ENCODE data around the gene SIRPB2.
"Not testable (repeated sequence)": the region's sequence is repeated elsewhere in the genome, so short reads cannot be mapped to it uniquely, and the experiment has no call there.

Gene SIRPB2

DNA sequence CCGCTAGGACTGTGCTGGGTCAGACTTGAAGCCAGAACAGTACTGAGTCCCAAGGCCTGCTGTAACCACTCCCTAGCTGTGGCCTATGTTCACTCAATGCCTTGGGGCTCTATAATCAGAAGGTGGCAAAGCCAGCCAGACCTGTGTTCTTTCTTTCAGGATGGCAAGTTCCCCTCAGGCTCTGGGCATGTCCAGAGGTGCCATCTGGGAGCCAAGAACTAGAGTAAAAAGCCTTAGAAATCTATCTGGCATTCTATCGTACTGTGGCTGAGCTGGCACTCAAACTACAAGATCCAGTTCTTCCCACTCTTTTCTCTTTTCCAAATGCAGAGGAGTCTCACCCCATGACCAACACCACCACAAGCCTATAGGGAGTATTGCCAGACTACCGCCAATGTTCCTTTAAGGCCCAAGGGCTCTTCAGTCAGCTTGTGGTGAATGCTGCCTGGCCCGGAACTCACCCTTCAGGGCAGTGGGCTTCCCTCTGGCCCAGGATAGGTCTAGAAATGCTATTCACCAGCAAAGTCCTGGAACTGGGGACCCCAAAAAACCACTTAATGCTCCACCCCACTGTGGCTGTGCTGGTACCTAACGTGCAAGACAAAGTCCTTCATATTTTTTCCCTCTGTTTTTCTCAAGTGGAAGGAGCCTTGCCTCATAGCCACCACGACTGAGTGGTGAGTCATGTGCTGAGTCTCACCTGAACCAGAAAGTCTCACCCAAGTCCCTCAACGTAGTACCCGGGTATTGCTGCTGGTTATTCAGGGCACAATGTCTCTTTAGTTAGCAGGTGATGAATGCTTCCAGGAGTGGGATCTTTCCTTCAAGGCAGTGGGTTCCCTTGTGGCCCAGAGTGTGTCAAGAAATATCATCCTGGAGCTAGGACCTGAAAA lies 8.6 kb upstream of the SIRPB2 start:
- Histone ChIP-seq H3K9me3 (ENCODE audit: control insufficient read depth, low read length) (peaks cover 4% of the 10 kb centered on the region), H3K4me3 (ENCODE audit: low read length) (no peak overlapping the region), H3K36me3 (ENCODE audit: control insufficient read depth, insufficient read depth, low read length, severe bottlenecking) (no peaks in the 10 kb centered on the region), H3K9ac (ENCODE audit: low read length) (no peak overlapping the region), H3K27me3 (replicated peaks; ENCODE audit: control insufficient read depth, insufficient read depth, low read length) (peaks cover 19% of the 10 kb centered on the region), H3K4me1 (ENCODE audit: control insufficient read depth, insufficient read depth, low read length) (no peaks in the 10 kb centered on the region)
- DNase-seq (ENCODE audit: low read depth) = no peak

DNA sequence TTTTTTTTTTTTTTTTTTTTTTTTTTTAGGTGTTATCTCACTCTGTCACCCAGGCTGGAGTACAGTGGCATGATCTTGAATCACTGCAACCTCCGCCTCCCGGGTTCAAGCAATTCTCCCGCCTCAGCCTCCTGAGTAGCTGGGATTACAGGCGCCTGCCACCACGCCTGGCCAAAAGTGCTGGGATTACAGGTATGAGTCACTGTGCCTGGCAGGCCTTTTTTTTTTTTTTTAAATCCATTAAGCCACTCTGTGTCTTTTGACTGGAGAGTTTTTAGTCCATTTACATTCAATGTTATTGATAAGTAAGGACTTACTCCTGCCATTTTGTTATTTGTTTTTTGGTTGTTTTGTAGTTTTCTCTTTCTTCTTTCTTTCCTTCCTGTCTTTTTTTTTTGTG lies 6.2 kb upstream of the SIRPB2 start:
- not testable (repeated sequence) for H3K4me3 ChIP-seq (ENCODE audit: low read length); H3K9ac ChIP-seq (ENCODE audit: low read length); H3K36me3 ChIP-seq (ENCODE audit: control insufficient read depth, insufficient read depth, low read length, severe bottlenecking); H3K9me3 ChIP-seq (ENCODE audit: control insufficient read depth, low read length); DNase-seq (ENCODE audit: low read depth); H3K4me1 ChIP-seq (ENCODE audit: control insufficient read depth, insufficient read depth, low read length)
- peaks cover 27% of the 10 kb centered on the region for H3K27me3 ChIP-seq (replicated peaks; ENCODE audit: control insufficient read depth, insufficient read depth, low read length)

DNA sequence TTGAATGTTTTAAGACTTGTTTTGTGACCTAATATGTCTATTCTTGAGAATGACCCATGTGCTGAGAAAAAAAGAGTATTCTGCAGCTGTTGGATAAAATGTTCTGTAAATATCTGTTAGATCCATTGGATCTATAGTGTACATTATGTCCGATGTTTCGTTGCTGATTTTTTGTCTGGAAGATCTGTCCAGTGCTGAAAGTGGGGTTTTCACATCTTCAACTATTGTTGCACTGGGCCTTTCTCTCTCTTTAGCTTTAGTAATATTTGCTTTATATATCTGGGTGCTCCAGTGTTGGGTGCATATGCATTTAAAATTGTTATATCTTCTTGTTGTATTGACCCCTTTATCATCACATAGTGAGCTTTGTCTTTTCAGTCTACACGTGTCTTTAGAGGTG lies 5.7 kb upstream of the SIRPB2 start:
- H3K36me3 ChIP-seq (ENCODE audit: control insufficient read depth, insufficient read depth, low read length, severe bottlenecking) = no peaks in the 10 kb centered on the region
- H3K9ac ChIP-seq (ENCODE audit: low read length) = no peak overlapping the region
- DNase-seq (ENCODE audit: low read depth) = no peak
- peaks cover 1% of the 10 kb centered on the region for H3K4me1 ChIP-seq (ENCODE audit: control insufficient read depth, insufficient read depth, low read length)
- peaks cover 4% of the 10 kb centered on the region for H3K9me3 ChIP-seq (ENCODE audit: control insufficient read depth, low read length)
- peaks cover 27% of the 10 kb centered on the region for H3K27me3 ChIP-seq (replicated peaks; ENCODE audit: control insufficient read depth, insufficient read depth, low read length)
- H3K4me3 ChIP-seq (ENCODE audit: low read length) = no peak overlapping the region

DNA sequence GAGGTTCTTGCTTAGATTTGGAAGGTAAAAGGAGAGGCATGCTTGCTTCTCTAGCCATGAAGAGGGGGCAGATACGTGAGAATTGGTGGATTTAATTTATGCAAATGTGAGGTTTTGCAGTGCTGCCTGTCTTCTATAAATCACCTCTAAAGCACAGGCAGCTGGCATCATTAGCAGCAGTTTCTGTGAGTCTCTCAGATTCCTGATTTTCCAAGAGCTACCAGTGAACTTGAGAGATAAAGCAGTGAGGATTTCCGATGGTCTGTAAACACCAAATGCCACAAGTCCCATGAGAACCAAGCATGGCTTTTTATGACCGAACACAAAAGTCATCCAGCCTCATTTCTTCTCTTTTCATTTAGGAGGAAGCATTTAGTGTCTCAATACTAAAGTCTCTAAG lies 3.2 kb upstream of the SIRPB2 start:
- Histone ChIP-seq H3K27me3 (replicated peaks; ENCODE audit: control insufficient read depth, insufficient read depth, low read length) (peaks cover 12% of the 10 kb centered on the region), H3K4me1 (ENCODE audit: control insufficient read depth, insufficient read depth, low read length) (peaks cover 25% of the 10 kb centered on the region)

DNA sequence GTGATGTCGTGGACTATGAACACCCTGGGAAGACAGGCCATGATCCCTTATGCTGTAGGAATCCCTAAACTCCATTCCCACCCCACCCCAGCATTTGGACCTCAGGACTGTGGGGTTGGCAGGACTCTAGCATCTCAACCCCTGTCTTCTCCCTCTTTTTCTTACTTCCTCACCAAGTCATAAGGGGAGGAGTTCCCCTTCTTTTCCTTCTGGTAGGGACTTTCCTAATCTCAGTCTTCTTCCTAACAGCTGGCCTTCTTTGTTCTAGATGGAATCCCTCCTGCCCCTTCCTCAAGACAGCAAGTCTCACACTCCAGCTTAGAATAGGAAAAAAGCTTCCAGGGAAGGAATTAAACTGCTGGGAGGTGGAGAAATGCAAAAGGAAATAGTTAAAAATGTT lies 2.3 kb upstream of the SIRPB2 start:
- H3K9me3 ChIP-seq (ENCODE audit: control insufficient read depth, low read length) = peaks cover 4% of the 10 kb centered on the region
- DNase-seq (ENCODE audit: low read depth) = no peak
- H3K27me3 ChIP-seq (replicated peaks; ENCODE audit: control insufficient read depth, insufficient read depth, low read length) = peaks cover 12% of the 10 kb centered on the region
- no peak overlapping the region for H3K4me3 ChIP-seq (ENCODE audit: low read length)
- H3K36me3 ChIP-seq (ENCODE audit: control insufficient read depth, insufficient read depth, low read length, severe bottlenecking) = no peaks in the 10 kb centered on the region
- peaks cover 28% of the 10 kb centered on the region for H3K4me1 ChIP-seq (ENCODE audit: control insufficient read depth, insufficient read depth, low read length)
- H3K9ac ChIP-seq (ENCODE audit: low read length) = no peak overlapping the region

More for the DNA sequence above, 3.2 kb upstream of the SIRPB2 start:
- H3K9me3 ChIP-seq (ENCODE audit: control insufficient read depth, low read length) = peaks cover 4% of the 10 kb centered on the region
- no peak for DNase-seq (ENCODE audit: low read depth)
- H3K36me3 ChIP-seq (ENCODE audit: control insufficient read depth, insufficient read depth, low read length, severe bottlenecking) = no peaks in the 10 kb centered on the region
- H3K9ac ChIP-seq (ENCODE audit: low read length) = no peak overlapping the region
- H3K4me3 ChIP-seq (ENCODE audit: low read length) = no peak overlapping the region

DNA sequence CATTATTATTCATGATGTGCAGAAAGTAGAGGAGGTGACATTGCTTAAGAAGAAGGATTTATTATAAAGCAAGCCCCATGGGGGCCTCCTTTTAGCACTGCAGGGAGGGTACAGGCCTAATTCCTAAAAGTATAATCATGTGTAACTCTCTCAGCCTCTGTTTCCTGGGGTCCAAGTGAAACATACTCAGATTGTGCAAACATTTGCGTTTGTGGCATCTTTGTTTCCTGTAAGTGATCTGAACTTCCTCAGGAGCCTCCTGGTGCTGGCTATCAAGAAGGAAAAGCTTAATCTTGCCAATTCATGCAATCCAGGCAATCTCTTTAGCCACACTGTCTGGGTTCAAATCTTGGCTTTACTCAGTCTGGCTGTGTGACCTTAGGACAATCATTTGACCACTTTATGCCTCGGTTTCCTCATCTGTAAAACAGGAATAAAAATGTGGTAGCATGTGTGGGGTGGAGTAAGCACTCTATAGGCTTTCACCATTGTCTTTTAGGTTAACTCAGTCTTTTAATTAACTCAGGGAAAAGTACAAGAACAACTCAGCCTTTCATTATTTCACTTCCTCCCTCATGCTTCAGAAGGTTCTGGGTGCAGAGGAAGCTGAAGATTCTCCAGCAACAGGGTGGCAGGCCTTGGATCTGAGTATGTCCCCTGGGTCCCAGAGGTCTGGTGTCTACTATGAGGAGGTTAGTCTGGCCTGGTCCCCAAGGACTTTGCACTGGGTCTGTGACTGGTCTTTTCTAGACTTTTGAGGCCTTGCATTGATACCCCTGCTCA lies 831 bp upstream of the SIRPB2 start:
- DNase-seq (ENCODE audit: low read depth) = no peak
- H3K27me3 ChIP-seq (replicated peaks; ENCODE audit: control insufficient read depth, insufficient read depth, low read length) = peaks cover 12% of the 10 kb centered on the region
- peaks cover 2% of the 10 kb centered on the region for H3K9me3 ChIP-seq (ENCODE audit: control insufficient read depth, low read length)
- H3K4me3 ChIP-seq (ENCODE audit: low read length) = no peak overlapping the region
- H3K36me3 ChIP-seq (ENCODE audit: control insufficient read depth, insufficient read depth, low read length, severe bottlenecking) = no peaks in the 10 kb centered on the region
- peaks cover 28% of the 10 kb centered on the region for H3K4me1 ChIP-seq (ENCODE audit: control insufficient read depth, insufficient read depth, low read length)
- no peak overlapping the region for H3K9ac ChIP-seq (ENCODE audit: low read length)

DNA sequence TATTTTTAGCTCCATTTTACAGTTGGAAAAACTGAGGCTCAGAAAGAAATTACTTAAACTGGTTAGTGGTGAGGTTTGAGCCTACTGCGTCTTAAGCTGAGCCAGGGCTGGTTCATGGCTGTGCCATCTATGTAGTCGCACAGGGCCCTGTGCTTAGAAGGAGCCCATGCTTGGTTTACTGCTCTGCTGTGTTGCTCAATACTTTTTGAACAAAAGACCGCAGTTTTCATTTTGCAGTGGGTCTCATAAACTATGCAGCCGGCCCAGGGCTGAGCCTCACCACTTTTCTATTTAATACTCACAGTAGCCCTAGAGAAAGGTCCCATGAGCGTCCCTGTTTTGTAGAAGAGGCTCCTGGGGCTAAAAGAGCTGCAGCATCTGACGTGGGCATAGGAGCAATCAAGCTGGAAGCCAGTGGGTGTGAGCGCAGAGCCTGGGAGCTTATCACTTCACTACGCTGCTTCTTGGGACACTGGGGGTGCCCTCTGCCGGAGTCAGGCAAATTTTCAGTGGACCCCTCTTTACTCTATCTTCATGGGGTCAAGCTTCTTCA lies 501 bp downstream of the SIRPB2 start:
- Histone ChIP-seq H3K36me3 (ENCODE audit: control insufficient read depth, insufficient read depth, low read length, severe bottlenecking) (no peaks in the 10 kb centered on the region), H3K4me1 (ENCODE audit: control insufficient read depth, insufficient read depth, low read length) (peaks cover 28% of the 10 kb centered on the region), H3K27me3 (replicated peaks; ENCODE audit: control insufficient read depth, insufficient read depth, low read length) (peaks cover 12% of the 10 kb centered on the region), H3K9ac (ENCODE audit: low read length) (no peak overlapping the region), H3K4me3 (ENCODE audit: low read length) (no peak overlapping the region), H3K9me3 (ENCODE audit: control insufficient read depth, low read length) (no peaks in the 10 kb centered on the region)
- DNase-seq (ENCODE audit: low read depth) = no peak

DNA sequence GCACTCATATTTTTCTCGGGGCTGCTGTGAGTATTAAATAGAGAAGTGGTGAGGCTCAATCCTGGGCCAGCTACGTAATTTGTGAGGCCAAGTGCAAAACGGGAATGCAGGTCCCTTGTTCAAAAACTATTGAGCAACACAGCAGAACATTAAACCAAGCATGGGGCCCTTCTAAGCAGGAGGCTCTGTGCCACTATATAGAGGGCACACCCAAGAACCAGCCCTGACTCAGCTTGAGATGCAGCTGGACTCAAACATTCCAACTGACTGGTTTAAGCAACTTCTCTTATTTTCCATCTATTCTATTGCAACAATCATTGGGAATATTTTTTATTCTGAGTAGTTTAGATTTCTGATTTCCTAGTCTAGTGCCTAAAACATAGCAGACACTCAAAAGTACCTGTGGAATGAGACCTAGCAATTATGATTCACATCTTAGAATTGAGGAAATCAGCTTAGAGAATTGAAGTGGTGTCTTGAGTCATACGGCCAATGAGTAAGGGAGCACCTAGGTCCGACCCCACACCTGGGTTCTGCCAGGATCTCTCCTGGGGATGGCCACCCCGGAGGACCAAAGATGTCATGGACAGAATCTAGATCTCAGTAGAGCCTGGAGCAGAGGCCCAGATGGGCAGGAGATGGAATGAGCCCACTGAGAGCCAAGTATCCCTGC lies 1.3 kb downstream of the SIRPB2 start:
- Histone ChIP-seq H3K4me1 (ENCODE audit: control insufficient read depth, insufficient read depth, low read length) (peaks cover 28% of the 10 kb centered on the region), H3K36me3 (ENCODE audit: control insufficient read depth, insufficient read depth, low read length, severe bottlenecking) (no peaks in the 10 kb centered on the region), H3K9me3 (ENCODE audit: control insufficient read depth, low read length) (no peaks in the 10 kb centered on the region), H3K4me3 (ENCODE audit: low read length) (no peak overlapping the region), H3K9ac (ENCODE audit: low read length) (no peak overlapping the region), H3K27me3 (replicated peaks; ENCODE audit: control insufficient read depth, insufficient read depth, low read length) (peaks cover 9% of the 10 kb centered on the region)
- DNase-seq (ENCODE audit: low read depth) = peak; percentile 78

DNA sequence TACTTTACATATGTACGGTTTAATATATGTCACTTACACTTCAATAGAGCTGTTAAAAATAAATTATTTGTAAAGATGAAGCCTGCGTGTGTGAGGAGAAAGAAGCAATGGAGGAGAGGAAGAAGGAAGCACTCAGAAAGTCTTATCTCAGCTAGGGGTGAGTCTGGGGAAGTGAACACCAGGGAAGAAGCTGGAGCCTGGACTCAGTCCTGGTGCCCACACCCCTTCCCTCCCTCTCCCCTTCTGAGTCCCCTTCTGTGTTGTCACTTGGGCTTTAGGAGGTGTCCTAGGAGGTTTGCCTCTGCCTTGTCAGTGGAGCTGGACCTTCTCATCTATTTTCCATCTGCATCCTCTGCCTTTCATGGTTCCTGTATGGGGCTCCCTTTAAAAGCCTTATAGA lies 1.9 kb downstream of the SIRPB2 start:
- no peak overlapping the region for H3K9ac ChIP-seq (ENCODE audit: low read length)
- H3K9me3 ChIP-seq (ENCODE audit: control insufficient read depth, low read length) = no peaks in the 10 kb centered on the region
- peaks cover 28% of the 10 kb centered on the region for H3K4me1 ChIP-seq (ENCODE audit: control insufficient read depth, insufficient read depth, low read length)
- no peaks in the 10 kb centered on the region for H3K36me3 ChIP-seq (ENCODE audit: control insufficient read depth, insufficient read depth, low read length, severe bottlenecking)
- H3K4me3 ChIP-seq (ENCODE audit: low read length) = no peak overlapping the region
- no peak for DNase-seq (ENCODE audit: low read depth)
- peaks cover 4% of the 10 kb centered on the region for H3K27me3 ChIP-seq (replicated peaks; ENCODE audit: control insufficient read depth, insufficient read depth, low read length)

DNA sequence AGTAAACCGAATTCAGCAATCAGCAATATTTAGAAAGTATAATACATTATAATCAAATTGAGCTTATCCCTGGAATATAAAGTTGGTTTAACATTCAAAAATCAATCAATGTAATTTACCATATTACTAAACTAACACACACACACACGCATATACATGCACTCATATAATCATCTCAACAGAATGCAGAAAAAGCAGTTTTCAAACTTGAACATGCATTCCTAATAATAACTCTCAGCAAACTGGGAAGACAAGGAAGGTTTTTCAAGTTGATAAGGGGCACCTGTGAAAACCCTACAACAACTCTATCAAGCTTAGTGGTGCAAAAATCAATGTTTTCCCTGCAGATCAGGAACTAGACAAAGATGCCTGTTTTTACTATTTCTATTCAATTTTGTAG lies 4.7 kb downstream of the SIRPB2 start:
- Histone ChIP-seq H3K9ac (ENCODE audit: low read length) (no peak overlapping the region), H3K9me3 (ENCODE audit: control insufficient read depth, low read length) (no peaks in the 10 kb centered on the region), H3K4me1 (ENCODE audit: control insufficient read depth, insufficient read depth, low read length) (peaks cover 23% of the 10 kb centered on the region), H3K36me3 (ENCODE audit: control insufficient read depth, insufficient read depth, low read length, severe bottlenecking) (no peaks in the 10 kb centered on the region), H3K4me3 (ENCODE audit: low read length) (no peak overlapping the region), H3K27me3 (replicated peaks; ENCODE audit: control insufficient read depth, insufficient read depth, low read length) (peaks cover 2% of the 10 kb centered on the region)
- no peak for DNase-seq (ENCODE audit: low read depth)
